ENCODE measurements around the gene PCLO.

Gene PCLO

DNA sequence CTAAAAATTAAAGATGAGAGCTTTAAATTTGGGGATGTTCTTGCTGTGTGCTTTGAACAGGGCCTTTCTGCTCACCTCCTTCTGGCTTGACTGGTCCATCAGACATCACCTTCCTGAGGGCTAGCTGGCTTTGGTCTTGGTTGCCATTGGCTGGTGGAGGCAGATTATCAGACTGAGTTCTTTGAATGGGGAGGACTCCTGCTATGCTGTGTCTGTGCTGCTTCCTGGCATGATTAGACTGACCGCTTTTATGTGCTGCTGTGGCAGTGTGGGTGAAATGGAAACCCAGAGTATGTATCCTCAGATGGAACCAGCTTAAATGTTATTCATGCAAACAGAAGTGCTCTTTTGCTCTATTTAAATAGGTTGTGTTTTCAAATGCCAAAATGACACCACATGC lies 341.6 kb downstream of the PCLO start:
- no peak for DNase-seq

DNA sequence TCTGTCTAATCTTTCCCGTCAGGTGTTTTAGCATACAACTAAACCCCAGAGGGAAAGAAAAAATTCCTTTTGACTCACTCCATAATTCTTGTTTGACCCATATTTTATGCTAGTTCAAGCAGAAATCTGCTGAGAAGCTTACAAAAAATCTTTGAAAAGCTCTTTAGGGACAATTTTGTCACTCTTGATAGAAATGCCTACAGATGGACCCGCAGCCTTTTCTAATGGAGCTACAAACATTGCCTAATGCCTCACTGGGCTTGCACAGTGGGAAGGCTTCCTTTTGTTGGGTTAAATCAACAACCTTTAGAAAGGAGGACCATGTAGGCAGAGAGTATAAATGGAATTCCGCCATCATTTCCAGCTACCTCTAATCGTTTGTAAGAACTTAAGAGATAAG lies 344.5 kb downstream of the PCLO start:
- DNase-seq: no peak

DNA sequence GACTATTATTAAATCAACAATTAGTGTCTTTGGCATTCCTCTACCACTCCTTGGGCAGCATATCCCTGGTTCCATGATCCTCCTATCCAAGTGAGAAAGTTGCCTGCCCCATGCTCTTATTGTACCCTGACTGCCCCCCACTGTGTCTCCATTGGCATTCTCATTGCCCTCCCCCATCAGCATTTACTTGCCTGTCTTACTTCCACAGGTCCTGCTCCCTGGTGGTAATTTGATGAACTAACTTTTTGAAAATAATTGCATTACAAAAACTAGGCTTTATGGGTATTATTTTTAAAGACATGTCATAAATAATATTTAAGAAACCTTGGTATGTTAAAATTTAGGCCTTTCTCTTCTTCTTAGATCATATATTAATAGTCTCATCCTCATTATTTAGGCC lies 346.4 kb downstream of the PCLO start:
- no peak for DNase-seq

DNA sequence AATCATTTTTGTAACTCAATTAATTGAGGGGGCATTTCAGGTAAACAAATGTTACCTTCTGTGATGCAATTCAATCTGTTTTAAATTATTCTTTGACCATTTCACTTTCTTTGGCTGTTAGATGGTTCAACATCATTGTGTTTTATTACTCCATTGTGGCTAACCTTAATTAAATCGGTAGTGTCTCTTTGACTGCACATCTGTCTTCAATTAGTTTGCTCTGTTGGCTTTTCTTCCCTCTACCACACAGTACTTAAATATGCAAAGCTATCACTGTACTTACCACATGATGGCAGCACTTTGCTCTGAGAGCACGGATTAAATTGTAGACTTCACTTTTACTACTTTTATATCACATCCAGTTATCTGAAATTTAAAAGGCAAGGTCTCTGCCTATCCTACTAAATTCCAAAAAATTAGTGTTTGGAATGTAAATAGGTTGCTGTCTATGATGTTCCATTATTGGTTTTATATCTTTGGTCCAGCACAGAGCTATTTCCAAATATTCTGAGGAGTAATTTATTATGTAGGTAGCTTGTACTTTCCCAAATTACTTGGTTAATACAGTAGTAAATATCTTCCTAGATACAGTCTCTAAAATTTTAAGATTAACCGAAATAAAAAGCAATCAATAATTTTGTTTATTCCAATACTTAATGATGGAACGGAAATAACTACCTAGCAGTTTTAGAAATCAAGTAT lies 352.0 kb downstream of the PCLO start:
- DNase-seq: no peak

DNA sequence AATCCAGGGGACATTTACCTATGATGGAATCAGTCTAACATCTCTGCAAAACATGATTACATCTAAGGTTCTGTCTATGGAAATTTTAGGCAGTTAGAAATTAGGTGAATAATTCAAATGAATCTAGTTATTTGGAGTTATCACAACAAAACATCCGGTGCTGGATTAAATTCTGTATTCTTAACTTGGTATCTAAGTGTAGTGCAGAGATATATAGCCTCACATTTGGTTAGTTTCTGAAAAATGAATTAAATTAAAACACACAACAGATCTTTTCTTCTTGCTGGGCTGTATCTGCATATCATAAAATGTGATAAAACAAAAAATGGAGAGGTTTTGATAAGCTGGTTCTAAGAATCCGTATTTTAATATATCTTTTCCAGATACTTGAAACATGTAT lies 354.1 kb downstream of the PCLO start:
- no peak for DNase-seq

DNA sequence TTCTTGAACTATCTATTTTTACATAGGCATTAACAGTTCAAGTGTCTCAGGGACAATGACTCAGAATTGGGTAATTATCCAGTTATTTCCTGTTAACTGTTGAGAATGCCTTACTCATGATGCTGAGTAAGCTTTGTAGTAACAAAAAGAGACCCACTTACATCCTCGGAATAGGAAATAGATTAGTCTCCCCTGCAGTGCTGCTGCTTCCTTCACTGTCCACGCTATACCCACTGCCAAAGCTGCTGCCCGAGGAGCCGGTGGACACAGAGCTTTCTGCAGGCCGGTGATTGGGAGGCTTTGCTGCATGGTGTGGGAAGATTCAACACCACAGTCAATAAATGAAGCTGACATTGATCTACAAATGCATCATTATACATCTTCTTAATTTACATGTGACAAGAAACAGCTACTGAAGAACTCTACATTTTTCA lies 357.1 kb downstream of the PCLO start:
- no peak for DNase-seq

DNA sequence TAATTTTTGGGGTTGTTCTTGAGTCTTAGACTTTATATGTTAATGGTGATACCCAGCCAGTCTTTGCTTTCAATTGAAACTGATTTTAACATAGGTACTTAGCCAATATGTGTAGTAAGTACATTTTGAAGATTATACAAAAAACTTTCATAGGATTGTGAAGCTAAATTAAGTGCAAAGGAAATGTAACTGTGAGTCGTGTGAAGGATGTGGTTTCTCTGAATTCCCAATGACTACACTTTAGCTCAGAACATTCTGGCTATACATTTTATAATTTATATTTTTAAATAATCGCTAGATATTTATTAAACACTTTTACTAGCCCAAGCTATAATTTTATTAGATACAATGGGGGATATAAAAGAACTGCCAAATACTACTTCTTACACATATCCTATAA lies 359.3 kb downstream of the PCLO start:
- DNase-seq: no peak

DNA sequence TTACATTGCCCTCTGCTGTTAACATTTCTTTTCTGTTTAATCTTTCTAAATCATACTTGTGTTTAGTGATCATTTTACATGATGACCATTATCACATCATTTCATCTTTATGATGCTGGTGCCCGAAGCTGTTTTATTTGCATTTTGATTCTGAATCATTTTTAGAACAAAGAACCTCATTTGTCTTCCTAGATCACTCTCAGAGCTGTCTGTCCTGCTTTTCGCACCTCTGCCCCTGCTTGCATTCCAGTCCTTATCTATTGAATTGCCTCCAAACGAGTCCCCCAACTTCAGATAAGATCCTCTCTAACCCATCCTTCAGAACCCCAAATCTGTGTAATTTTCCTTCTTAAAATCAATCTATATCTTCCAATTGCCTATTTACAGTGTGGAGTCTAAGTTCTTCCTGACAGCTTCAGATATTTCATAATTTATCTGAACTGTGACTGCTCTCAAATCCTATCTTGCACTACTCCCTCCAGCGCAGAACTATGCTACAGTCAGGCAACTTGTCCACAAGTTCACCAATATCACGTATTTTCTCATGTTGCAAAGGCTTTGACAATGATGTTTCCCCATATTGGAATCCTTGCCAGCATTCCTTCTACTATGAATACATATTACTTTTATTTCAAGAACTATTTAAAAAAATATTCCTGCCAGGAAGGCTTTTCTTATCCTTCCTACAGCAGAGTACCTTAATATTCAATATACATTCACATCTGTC lies 372.6 kb downstream of the PCLO start:
- DNase-seq: no peak

DNA sequence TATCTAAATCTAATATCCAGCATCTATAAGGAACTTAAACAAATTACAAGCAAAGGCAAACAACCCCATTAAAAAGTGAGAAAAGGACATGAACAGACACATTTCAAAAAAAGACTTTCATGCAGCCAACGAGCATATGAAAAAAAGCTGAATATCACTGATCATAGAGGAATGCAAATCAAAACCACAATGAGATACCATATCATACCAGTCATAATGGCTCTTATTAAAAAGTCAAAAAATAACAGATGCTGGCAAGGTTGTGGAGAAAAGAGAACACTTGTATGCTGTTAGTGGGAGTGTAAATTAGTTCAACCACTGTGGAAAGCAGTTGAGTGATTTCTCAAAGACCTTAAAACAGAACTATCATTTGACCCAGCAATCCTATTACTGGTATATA lies 384.7 kb downstream of the PCLO start:
- DNase-seq: no peak

DNA sequence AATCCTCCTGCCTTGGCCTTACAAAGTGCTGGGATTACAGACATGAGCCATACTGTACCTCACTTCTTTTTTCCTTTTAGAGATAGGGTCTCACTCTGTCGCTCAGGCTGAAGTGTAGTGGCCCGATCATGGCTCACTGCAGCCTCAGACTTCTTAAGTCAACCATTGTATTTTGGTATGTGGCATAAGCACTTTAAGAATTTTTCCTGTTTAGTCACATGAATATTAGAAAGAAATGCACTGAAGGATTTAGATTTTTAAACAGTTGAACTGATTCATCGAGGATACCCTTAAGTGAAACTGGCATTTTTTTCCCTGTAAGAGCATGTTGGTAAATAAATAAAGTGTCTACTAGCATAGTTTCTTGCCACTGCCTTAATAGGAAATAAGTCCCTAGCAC lies 399.8 kb downstream of the PCLO start:
- no peak for DNase-seq

DNA sequence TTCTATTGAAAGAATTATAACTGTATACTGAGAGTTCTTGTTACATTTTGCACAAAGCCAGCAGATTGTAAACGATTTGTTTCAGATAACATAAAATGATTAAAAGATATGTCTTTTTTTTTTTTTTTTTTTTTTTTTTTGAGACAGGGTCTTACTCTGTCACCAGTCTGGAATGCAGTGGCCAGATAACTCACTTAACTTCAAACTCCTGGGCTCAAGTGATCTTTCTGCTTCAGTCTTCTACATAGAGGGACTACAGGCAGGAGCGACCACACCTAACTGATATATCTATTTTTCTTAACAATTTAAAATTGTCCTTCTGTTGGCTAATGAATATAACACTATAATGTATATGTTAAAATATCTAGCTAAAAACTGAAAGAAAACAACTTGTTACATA lies 401.9 kb downstream of the PCLO start:
- DNase-seq: no peak

DNA sequence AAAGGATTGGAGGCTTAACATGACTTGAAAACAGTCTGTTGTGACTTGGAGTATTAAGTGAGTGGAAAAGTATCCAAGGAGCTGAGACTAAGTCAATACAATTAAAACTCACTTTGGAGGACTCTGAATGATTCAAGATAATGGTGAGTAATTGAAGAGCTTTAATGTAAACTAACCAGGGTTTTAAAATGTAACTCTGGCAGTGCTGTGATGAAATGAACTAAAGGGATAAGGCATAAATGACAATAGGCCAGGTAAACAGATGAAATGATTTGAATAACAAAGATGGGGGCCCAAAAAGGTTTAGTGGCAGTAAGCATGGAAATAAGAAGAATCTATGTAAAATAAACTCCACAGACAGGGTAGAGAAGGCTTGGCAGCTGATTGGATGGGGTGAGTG lies 402.6 kb downstream of the PCLO start:
- DNase-seq: no peak

DNA sequence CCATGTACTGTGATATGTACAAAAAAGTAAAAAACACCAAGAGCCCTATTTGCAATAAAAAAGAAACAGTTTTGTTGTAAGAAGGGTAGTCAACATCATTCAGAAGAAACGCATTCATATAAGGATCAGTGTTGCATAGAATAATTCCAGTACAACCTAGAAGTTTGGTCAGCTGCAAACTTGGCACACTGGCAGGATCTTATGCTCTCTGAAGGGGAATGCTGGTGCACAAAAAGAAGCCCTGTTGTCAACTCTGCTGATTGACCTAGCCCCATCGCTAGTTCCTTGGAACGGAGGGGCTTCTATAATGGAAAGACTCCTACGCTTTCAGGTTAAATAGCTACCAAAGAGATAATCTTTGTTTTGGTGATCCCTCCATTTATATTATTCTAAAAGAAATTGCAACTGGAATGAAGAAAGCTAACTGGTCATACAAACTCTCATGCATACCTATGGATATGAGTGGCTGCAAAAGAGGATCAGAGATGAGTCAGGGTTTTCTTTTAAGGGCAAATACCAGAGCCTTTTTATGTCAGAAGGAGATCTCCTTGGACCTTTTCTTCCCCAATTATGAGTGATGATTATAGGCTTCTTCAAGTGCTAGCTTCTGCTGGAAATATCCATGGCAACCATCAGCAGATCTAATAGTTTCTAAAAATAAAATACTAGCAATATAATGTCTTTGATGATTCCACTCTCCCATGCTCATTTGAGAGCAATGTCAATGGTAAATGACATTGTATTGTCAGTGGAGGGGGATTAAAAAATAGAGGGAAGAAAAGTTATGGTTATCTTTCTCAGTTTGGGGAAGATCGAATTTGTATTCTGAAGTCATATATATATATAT lies 406.8 kb downstream of the PCLO start:
- no peak for DNase-seq

DNA sequence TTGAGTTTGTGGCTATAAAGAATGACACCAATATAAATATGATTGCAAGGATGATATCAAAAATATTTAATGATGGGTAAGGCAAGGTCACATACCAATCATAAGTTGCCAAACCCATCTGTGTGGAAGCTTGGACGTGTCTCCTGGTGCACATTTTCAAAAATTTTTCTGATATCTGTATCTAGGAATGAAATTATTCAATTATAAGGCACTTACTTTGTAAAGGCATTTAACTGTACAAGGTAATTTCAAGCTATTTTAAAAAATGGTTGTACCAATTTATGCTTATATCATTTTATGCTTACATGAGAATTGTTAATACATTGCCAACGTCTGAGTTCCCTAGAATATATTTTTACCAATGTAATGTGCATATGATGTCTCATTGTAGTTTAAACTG lies 412.7 kb downstream of the PCLO start:
- no peak for DNase-seq

DNA sequence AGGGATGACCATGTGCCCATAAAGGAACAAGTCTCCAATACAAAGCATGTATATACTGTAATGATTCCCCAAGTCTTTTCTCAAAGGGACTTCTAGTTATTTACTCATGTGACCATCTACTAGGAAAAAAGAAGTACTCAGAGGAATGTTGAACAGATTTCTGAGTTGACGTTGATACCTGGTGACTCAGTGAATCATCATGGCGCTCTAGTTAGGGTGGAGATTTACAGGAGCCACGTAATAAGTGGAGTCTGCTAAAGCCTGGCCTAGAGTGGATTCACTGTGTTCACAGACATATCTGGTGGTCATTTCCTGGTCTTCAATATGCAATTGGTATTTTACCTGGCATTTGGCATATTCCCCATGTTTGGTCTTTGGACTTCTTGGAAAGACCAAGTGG lies 416.9 kb downstream of the PCLO start:
- DNase-seq: no peak

DNA sequence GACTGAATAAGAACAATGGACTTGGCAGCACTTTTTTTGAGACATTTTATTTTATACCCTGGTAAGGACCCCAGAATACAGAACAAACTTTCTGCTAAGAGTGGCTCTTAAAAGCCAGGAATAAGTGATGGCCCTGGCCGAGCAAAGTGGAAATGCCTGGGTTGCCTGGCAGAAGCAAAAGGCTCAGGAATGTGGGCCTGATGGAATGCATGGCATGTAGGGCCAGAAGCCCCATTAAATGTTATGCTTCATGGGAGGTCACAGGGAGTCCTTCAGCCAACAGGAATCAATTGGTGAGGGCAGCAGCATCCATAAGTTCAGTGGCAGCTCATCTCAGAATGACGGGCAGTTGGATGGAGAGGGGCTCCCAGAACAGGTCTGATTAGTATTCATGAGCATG lies 417.6 kb downstream of the PCLO start:
- no peak for DNase-seq

DNA sequence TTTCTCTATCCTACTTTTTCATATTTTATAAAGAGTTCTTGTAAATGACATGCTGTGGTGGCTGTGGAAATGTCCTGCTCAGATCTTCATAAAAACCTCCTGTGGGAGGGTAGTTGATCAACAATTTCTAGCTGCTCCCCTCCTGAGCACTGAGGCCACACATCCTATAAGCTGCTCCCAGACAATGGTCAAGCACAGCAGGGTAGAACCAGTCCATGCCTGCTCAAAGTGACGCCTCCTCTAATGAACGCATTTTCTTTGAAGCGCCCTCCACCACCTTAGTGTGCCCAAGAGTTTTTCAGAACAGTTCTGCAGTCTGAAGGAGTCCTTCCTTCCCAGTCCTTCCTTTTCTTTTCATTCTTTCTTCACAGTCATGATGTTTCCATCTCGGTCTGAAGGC lies 420.5 kb downstream of the PCLO start:
- no peak for DNase-seq

DNA sequence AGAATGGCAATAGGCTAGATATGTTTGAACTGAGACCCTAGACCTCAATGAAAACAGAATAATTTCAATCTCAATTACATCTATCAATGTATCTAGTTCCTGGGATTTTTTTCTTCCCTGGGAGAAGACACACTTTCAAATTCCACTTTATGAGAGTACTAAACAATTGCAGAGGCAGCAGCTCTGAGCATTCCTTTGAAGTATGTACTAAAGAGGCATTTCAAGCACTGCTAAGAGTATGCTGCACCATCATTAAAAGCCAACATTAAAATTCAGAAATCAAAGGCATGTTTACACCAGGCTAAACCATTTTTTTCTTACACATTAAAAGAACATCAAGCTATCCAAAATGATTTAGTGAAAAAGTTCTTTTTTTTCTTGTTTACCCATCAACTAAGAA lies 421.2 kb downstream of the PCLO start:
- no peak for DNase-seq

DNA sequence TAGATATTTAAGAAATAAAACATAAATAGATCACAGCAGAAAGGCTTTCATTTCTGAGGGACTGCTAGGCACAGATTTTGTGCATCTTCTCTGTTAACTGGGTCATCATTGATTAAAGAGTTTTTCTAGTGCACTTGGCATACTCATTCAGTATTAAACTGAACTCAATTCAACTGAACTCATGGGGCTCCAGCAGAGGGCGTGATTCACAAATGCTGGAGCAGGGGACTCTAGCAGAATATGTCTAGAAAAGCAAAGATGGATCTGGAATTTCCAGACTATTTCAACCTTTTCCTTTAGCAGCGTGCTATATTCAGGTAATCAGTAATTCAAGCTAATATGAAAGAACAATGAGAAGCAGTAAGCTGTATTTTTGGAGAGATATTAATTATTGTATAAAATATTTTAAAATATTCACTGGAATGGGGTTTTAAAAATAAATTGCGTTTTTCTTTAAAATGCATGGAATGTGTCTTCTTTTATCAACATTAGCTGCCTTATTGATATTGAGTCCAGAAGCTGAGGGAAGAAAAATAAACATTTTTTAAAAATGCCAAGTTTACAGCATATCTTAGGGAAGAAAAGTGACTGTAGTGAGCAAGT lies 422.3 kb downstream of the PCLO start:
- no peak for DNase-seq

DNA sequence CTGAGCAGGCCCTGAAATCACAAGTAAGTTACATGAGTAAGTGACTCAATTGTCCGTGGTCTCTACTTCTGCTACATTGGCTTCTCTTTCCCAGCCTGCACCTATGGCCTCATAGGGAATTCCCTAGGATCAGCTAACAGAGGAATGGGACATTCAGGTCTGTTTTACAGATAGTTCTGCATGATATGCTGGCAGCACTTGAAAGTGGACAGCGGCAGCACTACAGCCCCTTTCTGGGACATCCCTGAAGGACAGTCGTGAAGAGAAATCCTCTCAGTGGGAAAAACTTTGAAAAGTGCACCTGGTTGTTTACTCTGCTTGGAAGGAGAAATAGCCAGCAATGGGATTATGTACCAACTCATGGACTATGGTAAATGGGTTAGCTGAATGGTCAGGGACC lies 426.1 kb downstream of the PCLO start:
- DNase-seq: no peak

DNA sequence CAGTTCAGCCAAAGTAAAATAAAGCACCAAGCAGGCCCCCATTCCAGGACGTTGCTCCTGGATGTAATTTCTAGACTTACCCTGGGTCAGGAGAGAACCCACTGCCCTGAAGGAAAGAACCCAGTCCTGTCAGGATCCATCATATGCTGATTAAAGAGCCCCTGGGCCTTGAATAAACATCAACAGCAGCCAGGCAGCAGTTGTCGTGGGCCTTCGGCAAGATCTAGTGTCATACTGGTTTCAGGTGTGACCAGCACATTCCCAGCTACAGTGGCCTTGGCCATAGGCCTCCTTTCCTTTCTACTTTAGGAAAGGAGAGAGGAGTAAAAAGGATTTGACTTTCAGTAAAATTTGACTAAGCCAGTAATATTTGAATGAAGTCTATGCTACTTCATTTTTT lies 430.0 kb downstream of the PCLO start:
- DNase-seq: no peak

DNA sequence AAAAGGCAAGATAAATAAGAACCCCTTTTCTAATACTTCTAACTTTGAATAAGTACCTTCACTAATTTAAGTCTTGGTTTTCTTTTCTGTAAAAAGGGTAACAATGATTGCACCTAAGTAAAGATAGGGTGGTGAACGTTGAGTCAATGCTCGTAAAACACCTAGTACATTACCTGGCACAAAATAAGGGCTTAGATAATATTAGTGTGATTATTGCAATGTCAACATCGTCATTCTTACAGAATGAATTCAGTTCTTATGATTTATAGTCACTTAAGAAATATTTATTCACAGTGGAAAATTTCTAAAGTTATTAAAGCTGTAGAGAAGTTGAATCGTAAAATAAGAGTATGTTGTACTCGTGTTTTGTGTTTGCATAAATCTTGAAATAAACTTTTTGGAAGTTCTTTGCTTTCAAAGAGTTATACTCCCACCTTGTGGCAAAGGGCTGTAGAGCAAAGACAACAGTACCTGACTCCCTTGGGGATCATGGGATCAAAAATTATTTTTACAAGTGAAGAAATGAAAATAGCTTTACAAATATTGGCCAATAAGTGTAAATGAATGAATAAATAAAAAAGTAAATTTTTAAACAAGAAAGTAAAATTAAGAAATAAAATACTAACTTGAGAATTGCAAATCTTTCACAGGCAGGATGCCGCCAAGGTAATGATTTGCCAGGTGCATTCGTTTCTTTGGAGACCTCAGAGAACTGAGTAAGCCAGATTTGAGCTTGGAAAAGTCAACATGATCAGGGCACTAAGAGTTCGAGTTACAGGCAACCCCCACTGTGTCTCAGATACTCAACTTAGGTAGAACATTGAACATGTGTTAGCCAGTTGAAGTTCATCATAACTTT lies 433.3 kb downstream of the PCLO start:
- DNase-seq: no peak

All from central memory CD4-positive, alpha-beta T cell (primary cell).